Measurements from ENCODE around the gene NUP37. TPM values are rescaled to one million over a fixed set of nuclear protein-coding genes. Genes with fewer than 3 reads are reported as not detected.
"Not testable (repeated sequence)": the region's sequence is repeated elsewhere in the genome, so short reads cannot be mapped to it uniquely, and the experiment has no call there.

The NUP37 gene
- total and polyA plus RNA-seq, 2 donors: 22.3 to 52.8 TPM

DNA sequence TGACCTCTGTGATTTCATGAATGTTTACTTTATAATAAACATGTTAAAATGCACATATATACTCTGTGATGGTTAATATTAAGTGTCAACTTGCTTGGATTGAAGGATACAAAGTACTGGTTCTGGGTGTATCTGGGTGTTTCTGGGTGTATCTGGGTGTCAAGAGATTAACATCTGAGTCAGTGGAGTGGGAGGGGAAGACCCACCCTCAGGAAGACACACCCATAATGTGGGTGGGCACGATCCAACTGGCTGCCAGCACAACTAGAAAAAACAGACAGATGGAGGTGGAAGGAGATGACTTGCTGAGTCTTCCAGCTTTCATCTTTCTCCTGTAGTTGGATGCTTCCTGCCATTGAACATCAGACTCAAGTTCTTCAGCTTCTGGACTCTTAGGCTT lies 11.9 kb downstream of the NUP37 start:
- H3K4me1 ChIP-seq (ENCODE audit: control insufficient read depth in 2 of 2, insufficient read depth in 2 of 2, low read length in 2 of 2): no peaks in the 10 kb centered on the region
- H3K4me3 ChIP-seq (ENCODE audit: low read length in 2 of 2): no peak overlapping the region
- no peak overlapping the region for H3K27ac ChIP-seq (ENCODE audit: low read depth in 1 of 2, low read length in 1 of 2)
- no peaks in the 10 kb centered on the region for H3K27me3 ChIP-seq (ENCODE audit: control insufficient read depth in 2 of 2, insufficient read depth in 1 of 2, low read length in 1 of 2)
- H3K36me3 ChIP-seq (ENCODE audit: control insufficient read depth in 2 of 2, insufficient read depth in 2 of 2, low read length in 1 of 2): peaks cover 17 to 44% of the 10 kb centered on the region in 2 donors
- H3K9me3 ChIP-seq (ENCODE audit: control insufficient read depth in 2 of 2, insufficient read depth in 1 of 2, low read length in 1 of 2): peaks cover 3 to 9% of the 10 kb centered on the region in 2 donors
- 95% methylated on average over 1 of the region's 1 CpG for WGBS
- no peak for DNase-seq (ENCODE audit: low read depth in 6 of 9, low spot score in 9 of 9)

DNA sequence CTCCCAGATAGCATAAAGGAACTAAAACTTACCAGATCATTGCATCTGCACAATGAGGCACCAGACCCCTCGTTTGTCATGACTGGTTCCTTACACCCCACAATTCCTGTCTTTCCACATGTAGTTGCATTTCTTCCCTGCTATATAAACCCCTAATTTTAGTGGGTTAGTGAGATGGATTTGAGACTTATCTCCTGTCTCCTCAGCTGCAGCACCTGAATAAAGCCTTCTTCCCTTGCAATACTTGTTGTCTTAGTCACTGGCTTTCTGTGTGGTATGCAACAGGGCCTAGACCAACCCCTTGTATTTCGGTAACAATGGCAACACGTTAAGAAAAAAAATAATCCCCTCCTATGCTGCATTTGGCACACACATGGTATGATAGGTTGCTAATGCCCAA lies 13.0 kb downstream of the NUP37 start:
- H3K27ac ChIP-seq (ENCODE audit: low read depth in 1 of 2, low read length in 1 of 2): no peak overlapping the region

DNA sequence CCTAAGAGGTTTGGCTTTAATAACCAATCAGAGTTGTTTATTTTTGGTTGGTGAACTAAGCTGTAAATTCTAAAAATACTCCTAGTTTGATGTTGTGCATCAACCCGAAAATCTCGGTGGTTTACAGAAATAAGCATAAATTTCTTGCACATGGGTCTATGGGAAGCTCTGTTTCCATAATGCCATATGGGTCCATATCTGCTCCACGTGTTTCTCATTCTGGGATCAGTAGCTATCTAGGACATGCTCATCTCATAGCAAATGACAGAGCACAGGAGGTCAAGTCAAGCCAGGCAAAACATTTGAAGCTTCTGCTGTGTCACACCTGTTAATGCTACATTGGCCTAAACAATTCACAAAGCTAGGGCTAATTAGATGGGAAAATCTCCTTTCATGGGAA lies 23.1 kb downstream of the NUP37 start:
- no peak overlapping the region for H3K27ac ChIP-seq (ENCODE audit: low read depth in 1 of 2, low read length in 1 of 2)
- no peaks in the 10 kb centered on the region for H3K9me3 ChIP-seq (ENCODE audit: control insufficient read depth in 2 of 2, insufficient read depth in 1 of 2, low read length in 1 of 2)
- DNase-seq (ENCODE audit: low read depth in 6 of 9, low spot score in 9 of 9): no peak
- peaks cover 0 to 28% of the 10 kb centered on the region in 2 donors for H3K36me3 ChIP-seq (ENCODE audit: control insufficient read depth in 2 of 2, insufficient read depth in 2 of 2, low read length in 1 of 2)
- no peaks in the 10 kb centered on the region for H3K4me1 ChIP-seq (ENCODE audit: control insufficient read depth in 2 of 2, insufficient read depth in 2 of 2, low read length in 2 of 2)
- no peak overlapping the region for H3K4me3 ChIP-seq (ENCODE audit: low read length in 2 of 2)
- H3K27me3 ChIP-seq (ENCODE audit: control insufficient read depth in 2 of 2, insufficient read depth in 1 of 2, low read length in 1 of 2): no peaks in the 10 kb centered on the region
- WGBS: 95% methylated on average over 3 of the region's 3 CpGs

More for the DNA sequence above, 13.0 kb downstream of the NUP37 start:
- no peak for DNase-seq (ENCODE audit: low read depth in 6 of 9, low spot score in 9 of 9)
- 94% methylated on average over 3 of the region's 3 CpGs for WGBS
- Histone ChIP-seq H3K4me1 (ENCODE audit: control insufficient read depth in 2 of 2, insufficient read depth in 2 of 2, low read length in 2 of 2) (no peaks in the 10 kb centered on the region), H3K9me3 (ENCODE audit: control insufficient read depth in 2 of 2, insufficient read depth in 1 of 2, low read length in 1 of 2) (peaks cover 3 to 9% of the 10 kb centered on the region in 2 donors), H3K27me3 (ENCODE audit: control insufficient read depth in 2 of 2, insufficient read depth in 1 of 2, low read length in 1 of 2) (no peaks in the 10 kb centered on the region), H3K4me3 (ENCODE audit: low read length in 2 of 2) (no peak overlapping the region), H3K36me3 (ENCODE audit: control insufficient read depth in 2 of 2, insufficient read depth in 2 of 2, low read length in 1 of 2) (peaks cover 17 to 44% of the 10 kb centered on the region in 2 donors)

DNA sequence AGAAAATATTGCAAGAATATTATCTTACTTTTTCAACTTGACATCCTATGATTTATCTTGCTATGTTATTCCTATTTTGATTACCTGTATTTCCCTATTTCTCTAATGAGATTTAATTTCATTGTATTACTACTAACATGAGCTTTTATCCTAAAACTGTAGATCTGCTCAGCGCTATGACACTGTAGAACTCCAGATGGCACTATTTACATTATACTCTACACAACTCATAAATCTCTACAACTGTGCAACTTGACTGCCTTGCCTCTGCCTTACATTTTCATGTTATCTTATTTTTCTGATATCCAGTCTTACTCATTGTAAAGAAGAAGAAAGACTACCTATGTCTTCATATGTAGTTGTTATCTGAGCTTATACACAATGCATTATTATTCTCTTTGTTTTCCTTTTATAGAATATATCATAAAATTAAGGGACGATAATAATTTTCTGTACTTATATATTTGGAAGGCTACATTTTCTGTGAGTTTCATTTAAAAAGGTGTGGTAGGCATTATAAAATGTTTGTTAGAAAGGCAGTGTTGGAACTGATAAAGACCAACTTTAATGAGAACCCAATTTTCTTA lies 24.1 kb downstream of the NUP37 start:
- 95% methylated on average over 2 of the region's 2 CpGs for WGBS

DNA sequence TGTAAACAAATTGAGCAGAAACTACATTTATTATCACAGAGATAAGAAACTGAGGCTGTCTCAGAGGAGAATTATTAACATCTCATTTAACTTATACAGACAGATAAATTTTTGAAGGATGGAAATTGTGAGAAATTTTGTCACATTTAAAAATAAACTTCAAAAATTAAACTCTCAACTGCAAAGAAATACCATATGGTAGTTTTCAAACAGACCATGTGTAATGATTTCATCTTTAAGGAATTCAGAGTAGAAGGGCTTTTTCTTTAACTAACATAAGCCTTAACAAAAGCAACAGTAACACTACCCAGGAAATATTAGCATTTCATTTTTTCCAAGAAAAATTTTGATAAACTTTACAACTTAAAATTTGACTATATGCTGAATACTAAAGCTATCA lies 26.6 kb downstream of the NUP37 start:
- Histone ChIP-seq H3K4me1 (ENCODE audit: control insufficient read depth in 2 of 2, insufficient read depth in 2 of 2, low read length in 2 of 2) (no peaks in the 10 kb centered on the region), H3K4me3 (ENCODE audit: low read length in 2 of 2) (no peak overlapping the region), H3K27me3 (ENCODE audit: control insufficient read depth in 2 of 2, insufficient read depth in 1 of 2, low read length in 1 of 2) (no peaks in the 10 kb centered on the region), H3K36me3 (ENCODE audit: control insufficient read depth in 2 of 2, insufficient read depth in 2 of 2, low read length in 1 of 2) (peaks cover 6 to 11% of the 10 kb centered on the region in 2 donors), H3K27ac (ENCODE audit: low read depth in 1 of 2, low read length in 1 of 2) (no peak overlapping the region), H3K9me3 (ENCODE audit: control insufficient read depth in 2 of 2, insufficient read depth in 1 of 2, low read length in 1 of 2) (peaks cover 0 to 4% of the 10 kb centered on the region in 2 donors)
- DNase-seq (ENCODE audit: low read depth in 6 of 9, low spot score in 9 of 9): no peak

More for the DNA sequence above, 24.1 kb downstream of the NUP37 start:
- Histone ChIP-seq H3K9me3 (ENCODE audit: control insufficient read depth in 2 of 2, insufficient read depth in 1 of 2, low read length in 1 of 2) (no peaks in the 10 kb centered on the region), H3K4me1 (ENCODE audit: control insufficient read depth in 2 of 2, insufficient read depth in 2 of 2, low read length in 2 of 2) (no peaks in the 10 kb centered on the region), H3K27ac (ENCODE audit: low read depth in 1 of 2, low read length in 1 of 2) (no peak overlapping the region), H3K36me3 (ENCODE audit: control insufficient read depth in 2 of 2, insufficient read depth in 2 of 2, low read length in 1 of 2) (peaks cover 0 to 28% of the 10 kb centered on the region in 2 donors), H3K4me3 (ENCODE audit: low read length in 2 of 2) (no peak overlapping the region), H3K27me3 (ENCODE audit: control insufficient read depth in 2 of 2, insufficient read depth in 1 of 2, low read length in 1 of 2) (no peaks in the 10 kb centered on the region)
- DNase-seq (ENCODE audit: low read depth in 6 of 9, low spot score in 9 of 9): peak in 4 of 9 donors; percentile 4 to 26 (median 16)

DNA sequence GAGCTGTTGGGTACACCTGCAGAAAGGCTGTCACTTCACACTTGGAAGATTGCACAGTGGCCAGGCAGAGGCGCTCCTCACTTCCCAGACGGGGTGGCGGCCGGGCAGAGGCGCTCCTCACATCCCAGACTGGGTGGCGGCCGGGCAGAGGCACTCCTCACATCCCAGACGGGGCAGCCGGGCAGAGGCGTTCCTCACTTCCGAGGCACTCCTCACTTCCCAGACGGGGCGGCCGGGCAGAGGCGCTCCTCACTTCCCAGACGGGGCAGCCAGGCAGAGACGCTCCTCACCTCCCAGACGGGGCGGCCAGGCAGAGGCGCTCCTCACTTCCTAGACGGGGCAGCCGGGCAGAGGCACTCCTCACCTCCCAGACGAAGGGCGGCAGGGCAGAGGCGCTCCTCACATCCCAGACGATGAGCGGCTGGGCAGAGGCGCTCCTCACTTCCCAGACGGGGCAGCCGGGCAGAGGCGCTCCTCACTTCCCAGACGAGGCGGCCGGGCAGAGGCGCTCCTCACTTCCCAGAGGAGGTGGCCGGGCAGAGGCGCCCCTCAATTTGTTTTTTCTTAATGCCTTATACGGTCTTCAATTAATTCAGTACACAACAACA lies 30.6 kb downstream of the NUP37 start:
- H3K27ac ChIP-seq (ENCODE audit: low read depth in 1 of 2, low read length in 1 of 2); H3K36me3 ChIP-seq (ENCODE audit: control insufficient read depth in 2 of 2, insufficient read depth in 2 of 2, low read length in 1 of 2); H3K9me3 ChIP-seq (ENCODE audit: control insufficient read depth in 2 of 2, insufficient read depth in 1 of 2, low read length in 1 of 2); H3K4me3 ChIP-seq (ENCODE audit: low read length in 2 of 2); H3K27me3 ChIP-seq (ENCODE audit: control insufficient read depth in 2 of 2, insufficient read depth in 1 of 2, low read length in 1 of 2); H3K4me1 ChIP-seq (ENCODE audit: control insufficient read depth in 2 of 2, insufficient read depth in 2 of 2, low read length in 2 of 2); DNase-seq (ENCODE audit: low read depth in 6 of 9, low spot score in 9 of 9): not testable (repeated sequence)
- 98% methylated on average over 38 of the region's 38 CpGs for WGBS

DNA sequence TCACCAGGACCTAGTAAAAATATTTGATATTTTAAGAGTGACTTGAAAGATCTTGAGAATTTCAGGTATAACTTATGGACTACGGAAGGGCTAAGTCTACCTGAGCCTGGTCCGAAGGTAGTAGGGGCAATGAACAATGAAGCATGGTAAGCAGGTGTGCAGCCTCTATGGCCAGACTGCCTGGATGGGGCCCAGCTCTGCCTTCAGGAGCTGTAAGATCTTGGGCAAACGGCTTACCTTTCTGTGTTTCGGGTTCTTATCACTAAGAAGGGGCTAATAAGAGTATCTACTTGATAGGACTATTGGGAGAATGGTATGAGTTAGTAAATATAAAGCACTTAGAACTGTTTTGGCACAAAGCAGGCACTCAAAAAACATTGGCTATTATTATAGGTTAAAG lies 39.1 kb downstream of the NUP37 start:
- Histone ChIP-seq H3K4me1 (ENCODE audit: control insufficient read depth in 2 of 2, insufficient read depth in 2 of 2, low read length in 2 of 2) (no peaks in the 10 kb centered on the region), H3K27me3 (ENCODE audit: control insufficient read depth in 2 of 2, insufficient read depth in 1 of 2, low read length in 1 of 2) (no peaks in the 10 kb centered on the region), H3K4me3 (ENCODE audit: low read length in 2 of 2) (no peak overlapping the region), H3K27ac (ENCODE audit: low read depth in 1 of 2, low read length in 1 of 2) (no peak overlapping the region), H3K9me3 (ENCODE audit: control insufficient read depth in 2 of 2, insufficient read depth in 1 of 2, low read length in 1 of 2) (no peaks in the 10 kb centered on the region), H3K36me3 (ENCODE audit: control insufficient read depth in 2 of 2, insufficient read depth in 2 of 2, low read length in 1 of 2) (peaks cover 8 to 30% of the 10 kb centered on the region in 2 donors)
- no peak for DNase-seq (ENCODE audit: low read depth in 6 of 9, low spot score in 9 of 9)
- over 99% methylated on average over 4 of the region's 4 CpGs for WGBS

DNA sequence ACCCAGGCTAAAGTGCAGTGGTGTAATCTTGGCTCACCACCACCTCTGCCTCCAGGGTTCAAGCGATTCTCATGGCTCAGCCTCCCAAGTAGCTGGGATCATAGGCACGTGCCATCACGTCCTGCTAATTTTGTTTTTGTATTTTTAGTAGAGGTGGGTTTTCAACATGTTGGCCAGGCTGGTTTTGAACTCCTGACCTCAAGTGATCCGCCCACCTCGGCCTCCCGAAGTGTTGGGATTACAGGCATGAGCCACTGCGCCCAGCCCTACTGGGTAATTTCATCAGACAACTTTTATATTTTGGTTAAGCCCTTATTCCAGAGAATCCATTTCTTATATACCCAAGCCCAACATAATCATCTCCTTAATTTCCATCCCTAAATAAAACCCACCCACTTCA lies 47.8 kb downstream of the NUP37 start:
- DNase-seq (ENCODE audit: low read depth in 6 of 9, low spot score in 9 of 9); H3K36me3 ChIP-seq (ENCODE audit: control insufficient read depth in 2 of 2, insufficient read depth in 2 of 2, low read length in 1 of 2); H3K4me3 ChIP-seq (ENCODE audit: low read length in 2 of 2); H3K9me3 ChIP-seq (ENCODE audit: control insufficient read depth in 2 of 2, insufficient read depth in 1 of 2, low read length in 1 of 2); H3K4me1 ChIP-seq (ENCODE audit: control insufficient read depth in 2 of 2, insufficient read depth in 2 of 2, low read length in 2 of 2); H3K27ac ChIP-seq (ENCODE audit: low read depth in 1 of 2, low read length in 1 of 2); H3K27me3 ChIP-seq (ENCODE audit: control insufficient read depth in 2 of 2, insufficient read depth in 1 of 2, low read length in 1 of 2): not testable (repeated sequence)
- 98% methylated on average over 7 of the region's 7 CpGs for WGBS

DNA sequence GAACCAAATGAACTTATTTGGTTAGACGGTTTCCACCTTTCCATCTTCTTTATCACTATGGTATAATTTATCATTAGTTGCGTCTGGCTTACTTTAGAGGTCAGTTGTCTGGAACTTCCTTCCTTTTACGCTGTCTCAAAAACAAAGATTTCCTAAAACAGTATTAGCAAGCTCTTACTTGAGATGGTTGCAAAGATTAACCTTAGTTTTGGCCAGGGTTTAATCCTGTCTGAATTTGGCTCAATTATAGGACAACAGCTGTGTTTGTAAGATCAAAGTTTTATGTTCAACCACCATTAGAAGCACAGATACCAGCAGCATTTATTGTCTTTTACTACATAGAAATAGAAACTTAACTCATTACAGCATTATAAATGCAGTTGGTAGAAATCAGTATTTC lies 50.2 kb downstream of the NUP37 start:
- Histone ChIP-seq H3K9me3 (ENCODE audit: control insufficient read depth in 2 of 2, insufficient read depth in 1 of 2, low read length in 1 of 2) (no peaks in the 10 kb centered on the region), H3K4me3 (ENCODE audit: low read length in 2 of 2) (no peak overlapping the region), H3K27ac (ENCODE audit: low read depth in 1 of 2, low read length in 1 of 2) (no peak overlapping the region), H3K27me3 (ENCODE audit: control insufficient read depth in 2 of 2, insufficient read depth in 1 of 2, low read length in 1 of 2) (no peaks in the 10 kb centered on the region), H3K36me3 (ENCODE audit: control insufficient read depth in 2 of 2, insufficient read depth in 2 of 2, low read length in 1 of 2) (no peaks in the 10 kb centered on the region), H3K4me1 (ENCODE audit: control insufficient read depth in 2 of 2, insufficient read depth in 2 of 2, low read length in 2 of 2) (no peaks in the 10 kb centered on the region)
- no peak for DNase-seq (ENCODE audit: low read depth in 6 of 9, low spot score in 9 of 9)
- 83% methylated on average over 3 of the region's 3 CpGs for WGBS

Measured in thymus (tissue), 11 donors.